ENCODE data around the gene PPDPF. TPM values are rescaled to one million over a fixed set of nuclear protein-coding genes. Genes with fewer than 3 reads are reported as not detected.

Gene PPDPF
- total RNA-seq, 1 donor from 2014 or later: 275 TPM

DNA sequence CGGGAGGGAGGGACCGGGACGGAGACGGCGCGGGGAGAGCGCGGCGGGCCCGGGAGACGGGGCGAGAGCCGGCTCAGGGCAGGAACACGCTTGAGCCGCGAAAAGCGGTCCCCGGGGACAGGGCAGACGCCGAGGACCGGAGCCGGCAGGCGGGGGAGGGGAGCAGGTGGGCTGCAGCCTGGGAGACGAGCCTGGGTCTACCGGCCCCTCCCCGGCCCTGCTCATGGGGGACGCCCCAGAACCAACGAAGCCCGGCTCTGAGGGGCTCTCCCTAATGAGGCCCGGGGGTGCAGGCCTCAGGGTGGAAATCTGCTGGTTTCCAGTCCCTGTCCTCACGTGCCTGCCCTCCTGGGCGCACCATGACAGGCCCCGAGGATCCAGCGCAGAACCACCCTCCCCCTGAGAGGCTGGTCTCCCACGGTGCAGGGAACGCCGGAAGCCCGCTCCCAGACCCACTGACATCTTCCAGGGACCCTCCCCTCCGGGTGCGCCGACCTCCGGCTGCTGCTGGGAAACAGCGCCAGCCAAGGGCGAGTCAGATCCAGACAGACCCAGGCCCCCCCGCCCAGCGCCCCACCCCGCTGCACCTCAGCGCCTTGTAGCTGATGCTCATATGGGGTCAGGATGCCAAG is 21.1 kb upstream of the PPDPF start:
- no peak for DNase-seq (ENCODE audit: low read depth)

DNA sequence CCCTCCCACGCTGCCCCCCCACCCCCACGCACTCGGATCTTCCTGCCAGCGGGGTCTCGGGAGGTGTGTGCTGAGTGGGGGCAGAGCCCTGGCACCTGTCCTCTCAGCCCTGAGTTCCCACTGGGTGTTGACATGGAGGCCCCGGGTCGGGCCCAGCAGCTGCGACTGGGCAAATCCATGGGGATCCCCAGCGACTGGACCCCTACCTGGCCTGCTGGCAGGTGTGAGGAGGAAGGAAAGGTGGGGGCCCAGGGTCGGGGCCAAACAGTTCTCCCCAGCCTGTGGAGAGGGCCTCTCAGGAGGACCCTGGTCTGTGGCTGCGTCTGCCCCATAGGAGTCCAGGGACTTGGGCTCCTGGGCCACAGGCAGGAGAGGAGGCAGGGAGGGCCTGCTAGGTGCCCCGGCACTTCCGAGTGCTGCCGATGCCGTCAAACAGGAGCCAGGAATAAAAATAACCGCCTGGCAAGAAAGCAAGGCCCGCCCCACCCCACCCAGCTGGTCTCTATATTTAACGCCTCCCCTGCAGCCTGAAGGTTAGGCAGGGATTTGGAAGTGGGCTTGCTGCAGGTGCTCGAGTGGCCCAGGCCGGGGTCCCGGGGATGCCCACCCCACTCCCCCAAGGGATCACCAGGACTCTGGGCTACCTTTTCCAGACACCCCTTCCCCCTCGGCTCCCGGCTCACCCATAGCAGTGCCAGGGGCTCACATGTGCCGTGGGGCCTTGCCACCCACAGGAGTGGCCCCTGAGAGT is 20.2 kb upstream of the PPDPF start:
- DNase-seq (ENCODE audit: low read depth): peak; percentile 55

GRCh38 chr20:63500902-63501817 is 19.4 kb upstream of the PPDPF start:
- DNase-seq (ENCODE audit: low read depth): peak; percentile 70

DNA sequence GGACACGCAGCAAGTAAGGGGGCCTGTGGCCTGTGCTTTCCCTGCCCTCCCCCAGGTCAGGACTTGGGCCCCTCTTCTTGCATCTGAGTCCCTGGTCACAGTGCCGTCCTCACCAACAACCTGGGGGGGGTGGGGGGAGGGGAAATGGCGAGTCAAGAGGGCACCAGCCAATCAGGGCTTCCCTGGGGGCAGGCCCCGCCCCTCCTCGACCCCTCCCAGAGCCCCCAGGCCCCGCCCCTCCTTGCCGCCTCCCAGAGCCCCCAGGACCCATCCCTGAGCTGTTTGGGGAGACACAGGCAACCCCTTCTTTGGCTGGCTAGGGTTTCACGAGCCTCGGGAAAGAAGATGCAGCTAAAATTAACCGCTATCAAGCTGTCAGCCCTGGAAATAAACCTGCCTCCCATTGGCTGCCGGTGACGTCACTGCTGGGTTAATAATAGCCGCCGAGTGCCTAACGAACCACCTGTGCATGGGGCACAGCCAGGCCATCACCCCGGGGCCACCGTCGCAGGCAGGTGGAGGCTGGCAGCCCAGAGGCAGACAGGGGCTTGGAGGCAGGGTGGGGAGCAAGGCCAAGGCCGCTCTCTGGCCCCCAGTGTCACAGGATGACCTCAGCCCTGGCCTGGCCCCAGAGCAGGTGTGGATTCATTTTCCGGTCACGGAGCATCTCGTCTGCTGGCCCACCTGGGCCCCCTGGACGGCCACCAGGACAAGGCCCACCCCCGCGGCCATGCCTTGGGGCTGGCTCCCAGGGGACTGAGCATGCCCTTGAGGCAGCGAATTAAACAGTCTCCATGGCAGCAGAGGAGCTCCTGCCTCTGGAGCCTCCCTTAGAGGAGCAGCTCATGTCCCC is 18.5 kb upstream of the PPDPF start:
- peak; percentile 96 for DNase-seq (ENCODE audit: low read depth)

- DNase-seq (ENCODE audit: low read depth): no peak
Observed at GRCh38 chr20:63502671-63503172, 17.8 kb upstream of the PPDPF start.

- no peak for DNase-seq (ENCODE audit: low read depth)
Observed at GRCh38 chr20:63503524-63503923, 17.0 kb upstream of the PPDPF start.

DNA sequence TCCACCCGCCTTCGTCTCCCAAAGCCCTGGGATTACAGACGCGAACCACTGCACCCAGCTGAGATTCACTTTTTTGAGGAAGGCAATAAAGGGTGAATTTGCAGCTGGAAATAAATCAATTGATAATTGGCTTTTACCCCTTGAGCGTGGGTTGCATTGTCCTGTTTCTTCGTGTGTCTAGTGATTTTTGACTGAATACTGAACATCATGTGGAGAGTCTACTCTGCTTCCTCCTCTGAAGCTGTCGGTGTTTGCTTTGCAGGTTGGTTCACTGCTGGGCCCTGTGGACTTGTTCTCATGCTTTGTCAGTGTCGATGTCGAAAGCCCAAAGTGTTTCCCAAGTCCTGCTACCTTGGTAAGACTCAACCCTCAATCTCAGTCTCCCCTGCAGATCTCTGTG is 15.9 kb upstream of the PPDPF start:
- DNase-seq (ENCODE audit: low read depth): no peak

- DNase-seq (ENCODE audit: low read depth): no peak
Observed at GRCh38 chr20:63505281-63505680, 15.3 kb upstream of the PPDPF start.

GRCh38 chr20:63505723-63506122 is 14.8 kb upstream of the PPDPF start:
- no peak for DNase-seq (ENCODE audit: low read depth)

DNA sequence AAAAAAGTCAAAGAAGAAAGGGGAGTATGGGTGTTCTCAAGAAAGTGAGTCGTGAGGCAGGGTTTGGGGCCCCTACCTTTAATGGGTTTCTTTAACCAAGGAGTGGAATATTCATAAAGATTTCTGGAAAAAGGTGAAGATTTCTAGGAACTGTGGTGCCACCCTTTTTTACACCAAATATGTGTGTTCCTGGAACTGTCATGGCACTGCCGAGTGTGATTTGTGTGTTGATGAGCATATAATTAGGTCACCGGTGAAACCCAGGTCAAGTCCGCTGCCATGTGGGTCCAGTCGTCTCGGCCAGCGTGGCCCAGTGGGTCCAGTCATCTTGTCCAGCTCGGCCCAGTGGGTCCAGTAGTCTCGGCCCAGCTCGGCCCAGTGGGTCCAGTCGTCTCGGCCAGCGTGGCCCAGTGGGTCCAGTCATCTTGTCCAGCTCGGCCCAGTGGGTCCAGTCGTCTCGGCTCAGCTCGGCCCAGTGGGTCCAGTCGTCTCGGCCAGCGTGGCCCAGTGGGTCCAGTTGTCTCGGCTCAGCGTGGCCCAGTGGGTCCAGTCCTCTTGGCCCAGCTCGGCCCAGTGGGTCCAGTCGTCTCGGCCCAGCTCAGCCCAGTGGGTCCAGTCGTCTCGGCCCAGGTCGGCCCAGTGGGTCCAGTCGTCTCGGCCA is 13.4 kb upstream of the PPDPF start:
- no peak for DNase-seq (ENCODE audit: low read depth)

DNA sequence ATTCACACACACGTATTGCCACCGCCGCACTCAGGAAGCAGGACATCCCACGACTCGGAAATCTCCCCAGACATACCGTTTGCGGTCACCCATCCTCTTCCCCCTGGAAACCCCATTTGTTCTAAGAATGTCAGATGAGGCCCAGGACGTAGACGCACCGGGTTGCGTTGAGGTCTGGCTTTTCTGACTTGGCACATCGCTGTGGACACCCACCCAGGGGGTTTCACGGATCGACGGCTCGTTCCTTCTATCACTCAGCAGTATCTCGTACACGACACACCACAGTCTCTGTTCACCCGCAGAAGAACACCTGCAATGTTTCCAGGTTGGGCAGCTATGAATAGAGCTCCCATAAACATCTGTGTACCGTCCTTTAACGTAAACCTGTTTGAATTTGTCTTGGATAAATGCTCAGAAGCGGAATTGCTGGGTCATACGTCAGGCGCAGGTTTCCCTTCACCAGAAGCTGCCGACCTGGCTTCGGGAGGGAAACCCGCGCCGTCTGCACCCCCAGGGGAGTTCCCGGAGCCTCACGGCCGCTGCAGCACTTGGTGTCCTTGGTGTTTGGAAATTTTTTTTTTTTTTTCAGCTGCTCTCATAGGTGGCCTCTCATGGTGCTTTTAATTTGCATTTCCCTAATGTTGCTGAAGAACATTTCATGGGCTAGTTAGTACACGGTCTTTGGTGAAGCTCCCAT is 12.3 kb upstream of the PPDPF start:
- no peak for DNase-seq (ENCODE audit: low read depth)

- DNase-seq (ENCODE audit: low read depth): peak; percentile 45
Observed at GRCh38 chr20:63509088-63509564, 11.4 kb upstream of the PPDPF start.

DNA sequence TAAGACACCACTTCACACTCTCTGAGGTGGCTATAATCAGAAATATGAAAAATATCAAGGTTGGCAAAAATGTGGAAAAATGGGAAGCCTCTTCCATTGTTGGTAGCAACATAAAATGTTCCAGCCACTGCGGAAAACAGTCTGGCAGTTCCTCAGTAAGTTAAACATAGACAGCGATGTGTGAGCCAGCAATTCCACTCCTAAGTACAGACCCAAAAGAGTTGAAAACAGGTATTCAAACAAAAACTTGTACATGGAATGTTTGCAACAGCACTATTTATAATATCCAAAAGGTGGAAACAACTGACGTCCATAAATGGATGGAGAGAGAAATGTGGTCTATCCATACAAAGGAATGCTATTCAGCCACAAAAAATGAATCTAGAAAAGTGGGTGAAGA is 7.4 kb upstream of the PPDPF start:
- no peak for DNase-seq (ENCODE audit: low read depth)

- peak; percentile 30 for DNase-seq (ENCODE audit: low read depth)
Observed at GRCh38 chr20:63514520-63514919, 6.0 kb upstream of the PPDPF start.

GRCh38 chr20:63517376-63518309 is 2.9 kb upstream of the PPDPF start:
- DNase-seq (ENCODE audit: low read depth): peak; percentile 58

- no peak for DNase-seq (ENCODE audit: low read depth)
Observed at GRCh38 chr20:63518351-63518861, 2.2 kb upstream of the PPDPF start.

DNA sequence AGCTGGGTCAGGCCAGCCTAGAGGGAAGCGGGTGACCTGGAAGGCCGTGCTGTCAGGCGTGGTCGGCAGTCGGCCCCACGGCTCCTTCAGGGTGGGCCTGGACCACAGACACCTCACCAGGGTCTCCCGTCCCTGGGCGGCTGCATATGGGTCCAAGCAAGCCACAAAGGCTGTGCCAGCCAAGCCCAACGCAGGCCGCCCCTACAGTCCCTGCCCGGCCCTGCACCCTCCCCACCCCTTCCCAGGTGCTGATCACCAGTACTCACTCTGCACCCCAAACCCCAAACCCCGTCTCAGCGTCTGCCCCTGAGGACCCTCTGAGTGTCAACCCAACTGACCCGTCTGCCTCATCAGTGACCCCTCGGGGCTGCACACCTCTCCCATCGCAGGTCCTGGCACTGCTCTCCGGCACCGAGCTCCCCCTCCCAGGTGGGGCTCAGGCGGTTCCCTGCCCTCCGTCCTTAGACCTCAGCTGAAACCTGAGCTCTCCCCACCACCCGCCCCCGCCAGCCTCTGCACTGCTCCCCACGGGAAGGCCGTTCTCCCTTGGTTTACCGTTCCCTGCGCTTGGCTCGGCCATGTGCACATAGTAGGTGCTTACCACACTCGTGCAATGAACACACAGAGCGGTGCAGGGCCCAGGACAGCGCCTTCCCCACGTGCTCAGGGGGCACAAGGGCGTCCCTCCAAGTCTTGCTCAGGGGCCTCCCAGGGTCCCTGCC is 1.5 kb upstream of the PPDPF start:
- DNase-seq (ENCODE audit: low read depth): no peak
